Caki2 (cell line): ENCODE data around the gene PDE8B. TPM values are rescaled to one million over a fixed set of nuclear protein-coding genes. Genes with fewer than 3 reads are reported as not detected.

Experiments
- DNase-seq: peaks from one replicate; pipeline ENCODE4 v3.0.0-alpha.2; 2015; ENCODE audit warnings: low read depth
- in situ Hi-C: cut with HindIII; loops from 2 replicates; pipeline ENCODE4 v1.10.0; 2016; ENCODE audit warnings: low sequenced_read_pairs, low pct_unique_long_range_greater_than_20kb, mixed read lengths
- total RNA-seq: library from RNA; depleted of rRNA; stranded (reverse); fragments of >200 nt; shearing (Covaris generic); gene quantifications from 2 replicates; pipeline ENCODE4 v1.2.3, GENCODE V29; 2014; ENCODE audit warnings: low replicate concordance; rRNA removed

Gene PDE8B
- not detected in 2 replicates for total RNA-seq

DNA sequence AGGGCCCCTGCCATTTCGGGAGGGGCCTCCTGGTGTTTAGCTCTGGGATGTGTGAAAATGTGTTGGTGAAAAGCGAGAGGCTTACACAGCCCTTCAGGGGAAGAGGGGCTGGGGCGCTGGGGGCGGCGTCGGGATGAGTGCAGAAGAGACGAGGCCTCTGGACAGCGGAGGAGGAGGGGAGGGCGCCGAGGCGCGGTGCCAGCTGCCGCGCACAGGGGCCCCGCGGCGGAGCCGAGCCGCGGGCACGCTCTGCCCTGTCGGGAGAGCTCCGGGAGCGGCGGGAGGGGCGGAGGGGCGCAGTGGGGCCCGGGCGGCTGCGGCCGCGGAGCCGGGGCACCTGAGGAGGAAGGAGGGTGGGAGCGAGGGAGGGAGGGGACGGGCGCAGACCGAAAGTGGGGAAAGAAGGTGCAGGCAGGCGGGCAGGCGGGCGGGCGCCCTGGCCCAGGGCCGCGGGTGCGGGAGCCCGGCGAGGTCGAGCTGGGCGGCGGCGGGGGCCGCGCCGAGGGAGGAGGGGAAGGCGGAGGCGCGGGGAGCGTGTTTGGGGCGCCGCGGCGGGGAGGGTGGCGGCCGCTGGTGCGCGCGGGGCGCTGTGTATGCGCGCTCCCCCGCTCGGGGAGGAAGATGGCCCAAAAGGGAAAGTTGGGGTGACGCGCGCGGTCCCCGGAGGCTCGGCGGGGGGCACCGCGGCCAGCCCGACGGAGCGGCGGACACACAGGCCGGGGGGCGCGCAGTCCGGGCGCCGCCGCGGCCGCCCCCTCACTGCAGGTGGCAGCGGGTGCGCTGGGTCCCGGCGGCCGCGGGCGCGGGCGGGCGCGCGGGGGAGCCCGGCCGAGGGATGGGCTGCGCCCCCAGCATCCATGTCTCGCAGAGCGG is at the start of gene PDE8B:
Gene PDE8B (plus strand): TSS at position 590 of the 873 bp plus-strand sequence. CDS start 246 bp downstream, at position 836.
- no peak for DNase-seq
- in situ Hi-C loops, result no loop called here

GRCh38 chr5:77163453-77163852 is 47.0 kb upstream of the PDE8B start:
- in situ Hi-C loops, result no loop called here
- no peak for DNase-seq

DNA sequence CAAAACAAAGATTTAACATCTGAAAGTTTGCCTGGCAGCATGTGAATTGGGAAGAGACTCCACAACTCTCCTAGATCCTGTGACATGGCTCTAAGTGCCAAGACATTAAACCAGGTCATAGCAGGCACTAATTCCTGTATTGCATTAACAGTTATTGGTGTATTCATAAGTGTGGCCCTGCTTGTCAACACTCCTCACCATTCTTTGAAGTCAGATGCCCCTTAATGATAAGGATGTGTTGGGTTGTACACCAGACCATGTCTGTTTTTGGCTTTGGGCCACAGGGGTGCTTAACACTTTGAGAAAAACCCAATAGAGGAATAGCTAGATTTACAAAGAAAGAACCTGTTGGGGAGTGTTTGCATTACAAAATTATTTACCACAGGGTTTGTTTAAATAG is 43.4 kb upstream of the PDE8B start:
- no peak for DNase-seq
- in situ Hi-C loops, result no loop called here

GRCh38 chr5:77167695-77168121 is 42.8 kb upstream of the PDE8B start:
- in situ Hi-C loops, result no loop called here

GRCh38 chr5:77168161-77168878 is 42.2 kb upstream of the PDE8B start:
- no peak for DNase-seq
- in situ Hi-C loops, result no loop called here

More at GRCh38 chr5:77167695-77168121, 42.8 kb upstream of the PDE8B start:
- DNase-seq, result no peak

DNA sequence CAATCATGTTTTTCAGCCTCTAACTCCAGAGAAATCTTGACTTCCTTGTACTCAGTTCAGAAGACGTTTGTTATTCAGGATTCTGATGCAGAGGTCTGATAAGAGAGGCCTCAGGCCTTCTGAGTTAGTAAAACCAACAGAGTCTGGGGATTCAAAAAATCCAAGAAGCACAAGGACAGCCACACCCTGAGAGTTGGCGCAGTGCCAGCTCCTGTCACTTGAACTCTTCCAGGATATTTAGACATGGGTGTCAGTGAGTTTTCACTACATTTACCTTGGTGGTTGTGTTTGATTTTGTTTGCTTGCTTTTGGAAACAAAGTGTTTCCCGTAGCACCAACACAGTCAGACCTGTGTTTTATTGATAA is 41.6 kb upstream of the PDE8B start:
- peak; percentile 22 for DNase-seq
- in situ Hi-C loops, result no loop called here

DNA sequence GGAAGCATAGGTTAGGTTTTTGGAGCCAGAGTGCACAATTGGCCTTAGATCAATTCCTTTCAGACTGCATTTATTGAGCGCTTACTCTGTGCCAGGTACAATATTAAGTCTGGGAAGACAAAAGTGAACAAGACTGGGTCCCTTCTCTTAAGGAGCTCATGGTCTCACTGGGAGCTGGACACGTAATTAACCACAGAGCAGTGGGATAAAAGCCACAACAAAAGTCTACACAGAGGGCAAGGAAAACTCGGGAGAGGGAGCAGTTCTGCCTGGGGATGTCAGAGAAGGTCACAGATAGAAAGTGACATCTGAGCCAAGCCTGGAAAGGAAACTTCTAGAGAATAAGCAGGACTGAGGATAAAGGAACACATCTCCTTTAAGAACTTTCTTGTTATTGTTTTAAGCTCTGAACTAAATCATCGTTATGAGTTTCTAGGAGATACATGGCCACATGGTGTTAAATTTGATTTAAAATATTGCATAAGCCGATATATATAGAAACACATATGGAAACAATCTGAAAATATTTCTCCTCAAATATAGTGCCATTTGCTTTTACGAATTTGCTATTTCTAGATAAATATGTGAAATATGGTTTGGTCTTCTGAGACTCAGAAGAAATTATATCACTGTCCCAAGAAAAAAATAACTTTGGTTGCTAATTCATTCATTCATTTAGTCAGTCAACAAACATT is 40.1 kb upstream of the PDE8B start:
- no peak for DNase-seq
- in situ Hi-C loops, result no loop called here

DNA sequence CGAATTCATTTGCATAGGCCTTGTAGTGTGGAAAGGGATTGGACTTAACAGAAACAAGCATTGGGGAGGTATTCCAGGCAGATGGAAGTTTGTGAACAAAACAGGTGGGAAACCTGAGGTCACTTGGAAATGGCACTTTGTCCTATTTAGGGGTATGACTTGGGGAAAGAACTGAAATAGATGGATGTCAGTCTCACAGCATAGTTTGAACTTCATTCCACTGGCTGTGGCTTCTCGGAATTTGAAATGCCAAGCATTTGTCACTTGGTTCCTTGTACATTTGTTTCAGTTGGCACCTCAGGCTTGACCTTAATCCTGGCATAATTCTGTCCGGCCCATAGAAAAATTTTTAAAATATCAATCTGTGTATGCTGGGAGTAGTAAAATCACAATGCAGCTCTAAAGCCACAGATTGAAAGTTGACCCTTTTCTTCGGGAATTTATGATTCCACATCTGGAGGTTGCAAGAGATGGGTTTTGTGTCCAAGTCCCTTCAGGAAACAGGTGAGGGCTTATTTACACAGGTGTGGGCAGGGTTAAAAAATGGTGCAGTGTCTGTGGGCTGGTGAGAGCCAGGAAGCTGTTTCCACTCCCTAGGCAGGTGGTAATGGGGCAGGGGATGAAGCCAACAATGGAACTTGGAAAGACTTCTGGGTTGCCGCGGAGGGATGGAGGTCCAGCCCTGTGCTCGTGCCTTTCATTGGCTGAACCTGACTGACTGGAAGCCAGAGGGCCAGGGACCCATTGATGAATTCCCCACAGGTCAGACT is 39.2 kb upstream of the PDE8B start:
- DNase-seq, result no peak
- in situ Hi-C loops, result no loop called here

DNA sequence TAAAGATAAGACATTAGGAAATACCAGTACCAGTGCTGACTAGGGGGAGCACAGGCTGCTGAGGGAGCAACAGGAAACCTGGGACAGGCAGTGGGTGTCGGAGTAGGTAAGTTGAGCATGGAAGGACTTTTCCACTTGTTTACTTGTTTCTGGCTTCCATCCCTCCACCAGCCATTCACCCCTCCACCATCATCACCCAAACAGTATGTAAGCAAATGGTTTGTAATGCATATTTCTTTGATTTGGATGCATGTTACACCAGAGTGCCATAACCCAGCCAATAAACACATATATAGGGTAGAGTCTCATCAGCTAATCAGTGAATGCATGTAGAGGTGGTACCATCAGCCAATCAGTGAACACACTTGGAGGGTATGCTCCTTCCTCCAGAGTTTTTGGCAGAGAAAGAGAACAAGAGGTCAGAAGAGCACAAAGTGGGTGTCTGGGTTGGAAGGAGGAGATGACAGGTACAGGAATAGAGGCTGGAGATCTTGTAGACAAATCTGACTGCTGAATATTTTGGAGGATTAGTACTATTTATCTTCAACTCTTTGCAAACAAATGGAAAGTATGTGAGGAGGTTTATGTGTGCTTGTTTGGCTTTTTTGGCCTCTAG is 37.7 kb upstream of the PDE8B start:
- DNase-seq, result no peak

DNA sequence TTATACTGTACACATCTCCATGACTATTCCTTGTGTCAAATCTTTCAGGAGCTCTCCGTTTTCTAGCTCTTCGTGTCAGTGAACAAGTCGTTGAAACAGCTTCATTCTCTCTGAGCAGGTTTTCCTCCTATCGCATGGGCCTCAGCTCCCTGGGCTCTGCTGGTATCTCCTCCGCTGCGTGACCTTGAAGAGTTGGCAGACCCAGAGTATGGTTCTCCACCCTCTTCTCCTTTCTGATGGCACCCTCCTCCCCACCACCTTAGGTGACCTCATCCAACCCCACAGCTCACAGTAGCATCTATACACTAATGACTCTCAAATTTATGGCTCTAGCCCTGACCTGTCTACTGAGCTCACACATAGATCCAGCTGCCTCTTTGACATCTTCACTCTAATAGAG is 36.0 kb upstream of the PDE8B start:
- no peak for DNase-seq
- in situ Hi-C loops, result no loop called here

More for the DNA sequence above, 37.7 kb upstream of the PDE8B start:
- in situ Hi-C loops, result no loop called here

GRCh38 chr5:77175231-77175630 is 35.2 kb upstream of the PDE8B start:
- in situ Hi-C loops, result no loop called here
- no peak for DNase-seq

GRCh38 chr5:77176429-77176828 is 34.1 kb upstream of the PDE8B start:
- no peak for DNase-seq
- in situ Hi-C loops, result no loop called here

GRCh38 chr5:77177576-77177975 is 32.9 kb upstream of the PDE8B start:
- in situ Hi-C loops, result no loop called here
- DNase-seq, result no peak

GRCh38 chr5:77180167-77181081 is 30.1 kb upstream of the PDE8B start:
- in situ Hi-C loops, result no loop called here
- DNase-seq, result no peak

- DNase-seq, result no peak
Observed at GRCh38 chr5:77181173-77181572, 29.3 kb upstream of the PDE8B start.

GRCh38 chr5:77181596-77182304 is 28.7 kb upstream of the PDE8B start:
- in situ Hi-C loops, result no loop called here
- DNase-seq, result no peak

More at GRCh38 chr5:77181173-77181572, 29.3 kb upstream of the PDE8B start:
- in situ Hi-C loops, result no loop called here
